Endothelial cell of umbilical vein (primary cell): ENCODE results near the gene SRP9.
"Not testable (repeated sequence)": the region's sequence is repeated elsewhere in the genome, so short reads cannot be mapped to it uniquely, and the experiment has no call there.

Source experiments
- JUN ChIP-seq: IDR thresholded peaks from 2 replicates; pipeline ENCODE4 v1.6.1; 2011; ENCODE audit warnings: borderline replicate concordance, low read depth; ENCODE audit not compliant: insufficient read length, insufficient read depth
- POLR2AphosphoS5 ChIP-seq: IDR thresholded peaks from 2 replicates; pipeline ENCODE4 v1.6.1; 2012; ENCODE audit warnings: low read depth, mild to moderate bottlenecking, control low read depth, low read length, moderate library complexity; ENCODE audit not compliant: insufficient read depth
- TF ChIP-seq, protein P1 (sequence below), 2 donors: IDR thresholded peaks; 1 replicate in 1 of 2; 2 replicates in 1 of 2; pipeline ENCODE4 v1.5.1; 2011; ENCODE audit warnings: low read length in 2 of 2, mild to moderate bottlenecking in 2 of 2, moderate library complexity in 2 of 2, control low read depth in 1 of 2, inconsistent platforms in 1 of 2, low read depth in 1 of 2; ENCODE audit not compliant: insufficient read depth in 1 of 2; ENCODE audit errors: extremely low read depth in 1 of 2

DNA sequence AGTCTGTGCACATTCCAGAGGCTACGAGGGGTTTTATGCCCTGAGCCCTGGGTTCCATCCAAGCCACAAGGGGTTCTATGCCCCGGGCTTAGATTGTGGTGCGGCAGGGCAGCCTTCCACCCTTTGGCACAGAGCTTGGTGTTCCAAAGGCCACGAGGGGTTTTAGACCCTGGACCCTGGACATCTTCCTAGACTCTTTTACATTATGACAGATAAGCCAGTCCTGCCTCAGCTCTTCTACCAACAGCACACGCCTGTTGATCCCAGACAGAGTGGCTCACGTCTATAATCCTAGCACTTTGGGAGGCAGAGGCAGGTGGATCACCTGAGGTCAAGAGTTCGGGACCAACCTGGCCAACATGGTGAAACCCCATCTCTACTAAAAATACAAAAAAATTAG, 23.5 kb downstream of the SRP9 start:
- TF ChIP-seq, protein P1, sequence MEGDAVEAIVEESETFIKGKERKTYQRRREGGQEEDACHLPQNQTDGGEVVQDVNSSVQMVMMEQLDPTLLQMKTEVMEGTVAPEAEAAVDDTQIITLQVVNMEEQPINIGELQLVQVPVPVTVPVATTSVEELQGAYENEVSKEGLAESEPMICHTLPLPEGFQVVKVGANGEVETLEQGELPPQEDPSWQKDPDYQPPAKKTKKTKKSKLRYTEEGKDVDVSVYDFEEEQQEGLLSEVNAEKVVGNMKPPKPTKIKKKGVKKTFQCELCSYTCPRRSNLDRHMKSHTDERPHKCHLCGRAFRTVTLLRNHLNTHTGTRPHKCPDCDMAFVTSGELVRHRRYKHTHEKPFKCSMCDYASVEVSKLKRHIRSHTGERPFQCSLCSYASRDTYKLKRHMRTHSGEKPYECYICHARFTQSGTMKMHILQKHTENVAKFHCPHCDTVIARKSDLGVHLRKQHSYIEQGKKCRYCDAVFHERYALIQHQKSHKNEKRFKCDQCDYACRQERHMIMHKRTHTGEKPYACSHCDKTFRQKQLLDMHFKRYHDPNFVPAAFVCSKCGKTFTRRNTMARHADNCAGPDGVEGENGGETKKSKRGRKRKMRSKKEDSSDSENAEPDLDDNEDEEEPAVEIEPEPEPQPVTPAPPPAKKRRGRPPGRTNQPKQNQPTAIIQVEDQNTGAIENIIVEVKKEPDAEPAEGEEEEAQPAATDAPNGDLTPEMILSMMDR (IDR thresholded peaks at IDR 0.05; ENCODE audit: extremely low read depth in 1 of 2, insufficient read depth in 1 of 2, low read depth in 1 of 2, low read length in 2 of 2), result not testable (repeated sequence)
- TF ChIP-seq JUN, POLR2AphosphoS5: not testable (repeated sequence)
